Bronchial epithelial cell (primary cell): ENCODE data around the gene HES5. TPM values are rescaled to one million over a fixed set of nuclear protein-coding genes. Genes with fewer than 3 reads are reported as not detected.
"Not testable (repeated sequence)": the region's sequence is repeated elsewhere in the genome, so short reads cannot be mapped to it uniquely, and the experiment has no call there.

Experiments
- DNase-seq: peaks from one replicate; pipeline ENCODE4 v3.0.0-alpha.2; 2010; ENCODE audit warnings: low read depth
- FAIRE-seq: peaks from 2 replicates; lab custom pipeline; 2011; peaks lifted over from hg19 to GRCh38; lab: Jason Lieb, UNC
- H3K27me3 ChIP-seq: 2 replicates; pipeline ENCODE4 v1.5.1; 2011; ENCODE audit warnings: low read length; ENCODE audit not compliant: control insufficient read depth, insufficient read depth
- H3K36me3 ChIP-seq: 2 replicates; pipeline ENCODE4 v1.5.1; 2011; ENCODE audit warnings: low read length; ENCODE audit not compliant: control insufficient read depth, insufficient read depth
- H3K4me3 ChIP-seq: 2 replicates; pipeline ENCODE4 v1.5.1; 2011; ENCODE audit warnings: mild to moderate bottlenecking, low read depth, low read length, control low read depth
- CTCF ChIP-seq: IDR thresholded peaks from 2 replicates; pipeline ENCODE4 v1.5.1; 2011; ENCODE audit warnings: mild to moderate bottlenecking, moderate library complexity, low read length, control low read depth, inconsistent platforms; ENCODE audit not compliant: insufficient read depth, severe bottlenecking
- total RNA-seq: library from RNA; depleted of rRNA; stranded (reverse); fragments of >200 nt; gene quantifications from 2 replicates; pipeline ENCODE4 v1.2.1, GENCODE V29; 2014

The HES5 gene
- total RNA-seq, 1 donor from 2014 or later = 2.9 TPM

- TF ChIP-seq CTCF = no peak
- no peak for FAIRE-seq
- H3K4me3 ChIP-seq = no peak overlapping the region
- H3K27me3 ChIP-seq = no peaks in the 10 kb centered on the region
- no peaks in the 10 kb centered on the region for H3K36me3 ChIP-seq
- no peak for DNase-seq
These were observed 24.0 kb upstream of the HES5 start for GRCh38 chr1:2553871-2554620.

- FAIRE-seq = not testable (repeated sequence)
These were observed 23.0 kb upstream of the HES5 start for GRCh38 chr1:2553076-2553475.

GRCh38 chr1:2552189-2552588 is 22.1 kb upstream of the HES5 start:
- no peak for DNase-seq
- no peak overlapping the region for H3K4me3 ChIP-seq
- no peaks in the 10 kb centered on the region for H3K27me3 ChIP-seq
- H3K36me3 ChIP-seq = no peaks in the 10 kb centered on the region
- no peak for FAIRE-seq
- no peak for TF ChIP-seq CTCF

More at GRCh38 chr1:2553076-2553475, 23.0 kb upstream of the HES5 start:
- not testable (repeated sequence) for DNase-seq, H3K36me3 ChIP-seq, H3K4me3 ChIP-seq, H3K27me3 ChIP-seq

GRCh38 chr1:2551544-2551943 is 21.5 kb upstream of the HES5 start:
- not testable (repeated sequence) for H3K4me3 ChIP-seq, DNase-seq, H3K27me3 ChIP-seq, FAIRE-seq, H3K36me3 ChIP-seq

GRCh38 chr1:2550309-2550861 is 20.3 kb upstream of the HES5 start:
- FAIRE-seq = not testable (repeated sequence)

GRCh38 chr1:2549367-2550029 is 19.4 kb upstream of the HES5 start:
- DNase-seq, H3K4me3 ChIP-seq, H3K36me3 ChIP-seq, H3K27me3 ChIP-seq: not testable (repeated sequence)
- peak; percentile 84 for FAIRE-seq

More at GRCh38 chr1:2550309-2550861, 20.3 kb upstream of the HES5 start:
- not testable (repeated sequence) for H3K4me3 ChIP-seq, H3K36me3 ChIP-seq, H3K27me3 ChIP-seq, DNase-seq

- DNase-seq (peak; percentile 59), FAIRE-seq (no peak)
- Histone ChIP-seq H3K27me3 (no peaks in the 10 kb centered on the region), H3K4me3 (no peak overlapping the region), H3K36me3 (no peaks in the 10 kb centered on the region)
- TF ChIP-seq CTCF = peak; percentile 98
These were observed 18.1 kb upstream of the HES5 start for GRCh38 chr1:2548068-2548589.
